Non-pigmented ciliary epithelial cell (primary cell): ENCODE data around the gene CSDE1.
"Not testable (repeated sequence)": the region's sequence is repeated elsewhere in the genome, so short reads cannot be mapped to it uniquely, and the experiment has no call there.

Source experiments
- DNase-seq: peaks from one replicate; pipeline ENCODE4 v3.0.0-alpha.2; 2010; ENCODE audit warnings: low read depth

The CSDE1 gene

DNA sequence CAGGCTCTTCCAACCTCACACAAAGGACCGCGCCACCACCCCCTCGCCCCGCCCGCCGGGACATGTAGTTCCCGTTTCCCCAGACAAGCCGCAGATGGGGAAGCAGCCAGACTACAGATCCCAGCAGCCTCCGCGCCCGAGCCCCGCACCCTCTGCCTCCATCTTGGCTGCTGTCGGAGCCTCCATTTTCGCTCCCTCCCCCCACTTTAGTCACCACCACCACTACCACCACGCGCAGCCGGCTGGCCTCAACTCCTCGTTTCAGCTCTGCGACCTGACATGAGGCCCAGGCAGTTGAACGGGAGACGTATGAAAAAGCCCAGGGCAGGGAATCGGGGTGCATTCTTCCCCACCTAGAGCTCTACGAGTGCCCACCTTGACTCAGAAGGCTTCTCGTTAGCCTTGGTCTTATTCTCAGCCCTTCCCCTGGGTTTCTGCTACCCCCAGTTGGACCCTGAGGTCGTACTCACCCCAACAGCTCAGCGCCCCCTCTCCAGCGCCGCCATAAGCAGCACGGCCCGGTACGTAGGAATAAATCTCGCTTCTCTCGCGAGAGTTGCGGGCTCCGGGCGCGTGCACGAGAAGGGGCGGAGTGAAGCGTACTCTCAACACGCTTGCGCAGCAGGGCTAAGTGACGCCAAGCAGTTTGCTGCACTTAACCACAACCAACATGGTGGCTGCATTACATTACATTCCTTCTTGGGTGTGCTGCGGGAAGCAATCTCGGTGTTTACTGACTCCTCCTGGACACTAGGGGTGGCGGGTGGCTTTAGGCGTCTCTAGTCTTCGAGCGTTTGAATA is at the start of gene CSDE1:
Gene CSDE1 (minus strand): TSS at position 530 of the 801 bp plus-strand sequence. CDS start 18,094 bp downstream, outside the sequence.
- peak; percentile 96 for DNase-seq

DNA sequence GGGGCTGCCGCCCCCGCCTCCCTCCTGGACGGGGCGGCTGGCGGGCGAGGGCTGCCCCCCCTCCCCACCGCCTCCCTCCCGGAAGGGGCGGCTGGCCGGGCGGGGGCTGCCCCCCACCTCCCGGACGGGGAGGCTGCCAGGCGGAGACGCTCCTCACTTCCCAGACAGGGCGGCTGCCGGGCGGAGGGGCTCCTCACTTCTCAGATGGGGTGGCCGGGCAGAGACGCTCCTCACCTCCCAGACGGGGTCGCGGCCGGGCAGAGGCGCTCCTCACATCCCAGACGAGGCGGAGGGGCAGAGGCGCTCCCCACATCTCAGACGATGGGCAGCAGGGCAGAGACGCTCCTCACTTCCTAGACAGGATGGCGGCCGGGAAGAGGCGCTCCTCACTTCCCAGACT is 46.7 kb upstream of the CSDE1 start:
- DNase-seq, result not testable (repeated sequence)

- DNase-seq, result no peak
Observed at GRCh38 chr1:114803001-114803400, 45.2 kb upstream of the CSDE1 start.

- DNase-seq, result no peak
Observed at GRCh38 chr1:114794038-114794437, 36.3 kb upstream of the CSDE1 start.

DNA sequence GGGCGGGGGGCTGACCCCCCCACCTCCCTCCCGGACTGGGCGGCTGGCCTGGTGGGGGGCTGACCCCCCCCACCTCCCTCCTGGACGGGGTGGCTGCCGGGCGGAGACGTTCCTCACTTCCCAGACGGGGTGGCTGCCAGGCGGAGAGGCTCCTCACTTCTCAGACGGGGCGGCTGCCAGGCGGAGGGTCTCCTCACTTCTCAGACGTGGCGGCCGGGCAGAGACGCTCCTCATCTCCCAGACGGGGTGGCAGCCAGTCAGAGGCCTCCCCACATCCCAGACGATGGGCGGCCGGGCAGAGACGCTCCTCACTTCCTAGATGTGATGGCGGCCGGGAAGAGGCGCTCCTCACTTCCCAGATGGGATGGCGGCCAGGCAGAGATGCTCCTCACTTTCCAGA is 32.8 kb upstream of the CSDE1 start:
- not testable (repeated sequence) for DNase-seq

DNA sequence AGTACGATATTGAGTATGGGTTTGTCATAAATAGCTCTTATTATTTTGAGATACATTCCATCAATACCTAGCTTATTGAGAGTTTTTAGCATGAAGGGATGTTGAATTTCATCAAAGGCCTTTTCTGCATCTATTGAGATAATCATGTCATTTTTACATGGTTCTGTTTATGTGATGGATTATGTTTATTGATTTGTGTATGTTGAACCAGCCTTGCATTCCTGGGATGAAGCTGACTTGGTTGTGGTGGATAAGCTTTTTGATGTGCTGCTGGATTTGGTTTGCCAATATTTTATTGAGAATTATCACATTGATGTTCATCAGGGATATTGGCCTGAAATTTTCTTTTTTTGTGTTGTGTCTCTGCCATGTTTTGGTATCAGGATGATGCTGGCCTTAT is 28.7 kb upstream of the CSDE1 start:
- not testable (repeated sequence) for DNase-seq

- no peak for DNase-seq
Observed at GRCh38 chr1:114782476-114782875, 24.7 kb upstream of the CSDE1 start.

DNA sequence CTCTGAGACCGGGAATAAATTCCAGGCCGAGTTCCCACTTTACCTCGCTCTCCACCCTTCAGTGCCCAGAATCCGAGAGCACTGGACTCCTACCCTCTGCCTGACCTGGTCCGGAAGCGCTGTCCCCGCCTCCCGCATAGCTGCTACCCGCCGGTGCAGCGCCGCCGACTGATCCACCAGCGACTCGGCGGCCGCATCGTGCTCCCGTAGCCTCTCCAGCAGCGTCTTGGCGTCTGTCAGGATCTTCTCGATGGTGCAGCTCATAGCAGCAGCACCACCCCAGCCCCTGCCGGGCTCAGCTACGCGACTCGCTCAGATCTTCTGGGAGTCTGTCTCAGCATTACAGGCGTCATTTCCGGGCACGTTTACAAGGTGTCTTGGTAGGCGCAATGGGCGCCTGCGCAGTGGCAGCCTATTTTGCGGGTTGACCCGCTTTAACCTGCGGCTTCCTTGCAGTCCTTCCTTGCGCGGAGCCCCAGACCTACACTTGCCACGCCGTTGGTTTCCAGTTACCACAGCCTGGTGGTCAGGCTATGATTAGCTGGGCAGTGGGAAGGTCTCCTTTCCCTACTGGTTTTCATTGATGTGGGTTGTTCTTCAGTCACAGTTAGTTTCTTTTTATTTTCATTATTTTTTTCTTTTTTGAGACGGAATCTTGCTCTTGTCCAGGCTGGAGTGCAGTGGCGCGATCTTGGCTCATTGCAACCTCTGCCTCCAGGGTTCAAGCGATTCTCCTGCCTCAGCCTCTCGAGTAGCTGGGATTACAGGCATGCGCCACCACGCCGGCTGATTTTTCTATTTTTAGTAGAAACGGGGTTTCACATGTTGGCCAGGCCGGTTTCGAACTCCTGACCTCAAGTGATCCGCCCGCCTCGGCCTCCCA is 22.8 kb upstream of the CSDE1 start, which contains the start of gene SIKE1:
Gene SIKE1 (minus strand): TSS at position 342 of the 883 bp plus-strand sequence. CDS start 78 bp downstream, at position 264.
- peak; percentile 83 for DNase-seq

DNA sequence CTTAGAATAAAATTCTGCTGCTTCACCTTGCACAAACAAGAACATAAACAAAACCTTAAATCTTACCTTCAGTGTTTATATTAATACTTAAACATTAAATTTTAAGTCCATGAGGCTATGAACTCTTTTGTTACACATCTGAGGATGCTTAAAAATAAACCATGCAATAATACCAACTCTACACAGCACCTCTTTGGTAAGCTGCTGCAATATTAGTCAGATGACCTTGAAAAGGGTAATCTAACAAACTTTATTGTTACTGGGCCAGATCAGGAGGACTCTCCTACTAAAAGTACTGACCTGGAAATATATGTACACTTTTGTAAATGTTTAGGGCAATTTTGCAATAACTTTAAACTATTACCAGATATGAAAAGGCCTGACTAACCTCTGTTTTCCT is 21.9 kb upstream of the CSDE1 start:
- DNase-seq, result no peak

DNA sequence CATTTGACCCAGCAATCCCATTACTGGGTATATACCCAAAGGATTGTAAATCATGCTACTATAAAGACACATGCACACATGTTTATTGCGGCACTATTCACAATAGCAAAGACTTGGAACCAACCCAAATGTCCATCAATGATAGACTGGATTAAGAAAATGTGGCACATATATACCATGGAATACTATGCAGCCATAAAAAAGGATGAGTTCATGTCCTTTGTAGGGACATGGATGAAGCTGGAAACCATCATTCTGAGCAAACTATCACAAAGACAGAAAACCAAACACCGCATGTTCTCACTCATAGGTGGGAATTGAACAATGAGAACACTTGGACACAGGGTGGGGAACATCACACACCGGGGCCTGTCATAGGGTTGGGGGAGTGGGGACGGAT is 18.9 kb upstream of the CSDE1 start:
- DNase-seq, result not testable (repeated sequence)

- no peak for DNase-seq
Observed at GRCh38 chr1:114771992-114772391, 14.2 kb upstream of the CSDE1 start.

GRCh38 chr1:114770989-114771388 is 13.2 kb upstream of the CSDE1 start:
- no peak for DNase-seq

GRCh38 chr1:114764689-114765088 is 6.9 kb upstream of the CSDE1 start:
- no peak for DNase-seq

DNA sequence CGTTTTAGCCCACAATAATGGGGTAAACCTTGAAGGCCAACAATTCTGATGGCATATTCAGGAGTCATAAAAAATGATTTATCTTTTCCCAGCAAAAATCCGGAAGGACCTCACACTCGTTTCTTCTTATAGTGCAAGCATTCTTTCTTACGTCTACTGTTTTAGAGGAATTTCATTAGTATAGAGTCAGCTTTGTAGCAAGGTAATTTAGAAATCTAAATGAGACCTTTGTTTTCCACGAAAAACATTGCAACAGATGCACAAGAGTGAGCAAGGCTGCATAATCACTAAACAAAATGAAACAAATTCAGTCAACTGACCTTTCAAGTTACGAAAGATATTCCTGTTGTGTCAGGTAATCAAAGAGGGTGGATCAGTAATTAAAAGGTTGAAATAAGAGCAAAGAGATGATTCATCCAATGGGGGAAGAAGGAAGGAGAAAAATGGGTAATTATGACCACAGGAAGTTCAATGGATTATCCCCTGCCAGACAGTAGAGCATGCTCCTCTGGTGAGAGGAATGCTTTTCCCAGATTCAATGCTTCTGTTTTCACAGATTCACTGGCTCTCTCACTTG is 560 bp upstream of the CSDE1 start:
- DNase-seq, result no peak

GRCh38 chr1:114756949-114757454 is 782 bp downstream of the CSDE1 start:
- DNase-seq, result no peak

DNA sequence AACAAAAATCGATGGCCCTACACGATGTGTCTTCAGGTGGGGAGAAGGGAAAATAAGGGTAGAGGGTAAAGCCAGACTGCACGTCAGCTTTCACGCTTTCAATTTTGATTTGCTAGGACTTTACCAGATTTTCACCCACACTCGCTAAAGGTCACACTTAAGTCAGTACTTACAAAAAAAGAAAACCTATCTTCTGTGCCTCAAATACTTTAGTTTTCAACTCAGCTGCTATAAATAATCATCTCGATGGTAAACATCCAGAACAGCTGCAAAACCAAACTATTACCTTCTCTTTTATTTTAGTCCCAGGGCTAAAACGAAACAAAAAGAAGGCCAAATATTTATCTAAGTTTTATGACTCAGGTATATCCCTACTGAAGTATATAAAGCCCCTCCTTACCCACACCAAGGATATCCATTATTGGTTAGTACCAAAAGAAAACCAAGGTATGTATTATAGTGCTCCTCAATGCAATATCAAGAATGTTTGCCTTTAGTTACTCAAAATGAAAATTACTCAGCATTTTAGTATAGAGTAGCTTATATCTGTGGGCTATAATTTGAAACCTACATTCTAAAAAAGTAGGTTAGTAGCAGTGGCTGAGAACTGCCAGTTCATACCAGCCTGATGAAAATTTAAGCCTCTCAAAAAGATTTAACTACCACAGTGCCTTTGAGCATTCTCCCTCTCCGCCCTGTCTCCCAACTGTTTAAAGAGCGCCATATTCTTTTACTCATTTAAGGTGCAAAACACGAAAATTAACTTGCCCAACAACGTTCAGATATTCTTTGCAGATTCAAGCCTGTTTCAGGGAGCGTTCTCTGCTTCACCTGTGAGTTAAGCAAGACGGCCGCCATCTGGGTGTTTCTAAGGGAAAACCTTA is 1.5 kb downstream of the CSDE1 start:
- no peak for DNase-seq

DNA sequence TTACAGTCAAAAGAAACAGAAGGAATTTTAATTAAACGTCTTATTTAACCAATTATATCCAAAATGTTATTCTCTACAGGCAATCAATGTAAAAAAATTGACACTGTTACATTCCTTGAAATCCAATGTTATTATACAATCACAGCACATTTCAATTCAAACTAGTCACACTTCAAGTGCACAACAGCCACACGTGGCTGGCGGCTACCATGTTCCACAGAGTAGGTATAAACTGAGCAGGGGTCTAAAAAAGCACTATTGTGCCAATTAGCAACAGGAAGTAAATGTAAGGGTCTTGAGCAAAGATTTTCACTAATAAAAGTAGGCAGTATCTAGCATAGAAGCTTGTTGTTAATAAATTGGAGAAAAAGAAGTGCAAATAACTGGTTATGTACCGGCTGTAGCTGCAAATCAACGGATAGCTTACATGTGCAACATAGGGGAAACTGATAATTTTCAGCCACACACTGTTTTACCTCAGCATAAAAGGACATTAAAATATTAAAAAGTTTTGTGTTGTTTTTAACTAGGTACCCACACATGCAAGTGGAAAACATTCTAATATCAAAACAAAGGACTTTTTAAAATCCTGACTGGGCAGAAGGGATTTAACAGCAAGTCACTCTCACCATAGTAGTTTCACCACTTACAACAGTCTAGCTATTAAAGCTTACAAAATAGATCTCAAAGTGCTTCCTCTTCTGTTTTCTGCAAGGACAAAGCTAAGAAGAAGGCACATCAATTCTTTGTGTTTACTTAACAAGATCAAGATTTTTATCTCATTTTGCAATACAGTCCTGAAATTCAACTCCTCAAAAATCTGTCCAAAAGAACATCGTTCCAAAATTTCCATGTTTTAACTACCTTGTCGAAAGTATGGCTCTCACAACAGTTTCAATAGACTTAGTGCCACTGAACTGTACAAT is 2.5 kb downstream of the CSDE1 start:
- no peak for DNase-seq

DNA sequence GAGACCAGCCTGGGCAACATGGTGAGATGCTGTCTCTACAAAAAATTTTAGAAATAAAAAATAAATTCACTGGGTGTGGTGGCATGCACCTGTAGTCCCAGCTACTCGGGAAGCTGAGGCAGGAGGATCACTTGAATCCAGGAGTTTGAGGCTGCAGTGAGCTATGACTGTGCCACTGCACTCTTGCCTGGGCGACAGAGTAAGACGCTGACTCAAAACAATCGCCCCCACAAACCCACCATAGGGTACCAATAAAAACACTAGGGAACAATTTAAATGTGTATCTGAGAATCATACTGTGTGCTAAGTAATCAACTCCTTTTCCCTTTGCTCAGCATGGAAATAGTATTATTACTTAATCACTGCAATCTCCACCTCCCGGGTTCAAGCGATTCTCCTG is 4.1 kb downstream of the CSDE1 start:
- not testable (repeated sequence) for DNase-seq

DNA sequence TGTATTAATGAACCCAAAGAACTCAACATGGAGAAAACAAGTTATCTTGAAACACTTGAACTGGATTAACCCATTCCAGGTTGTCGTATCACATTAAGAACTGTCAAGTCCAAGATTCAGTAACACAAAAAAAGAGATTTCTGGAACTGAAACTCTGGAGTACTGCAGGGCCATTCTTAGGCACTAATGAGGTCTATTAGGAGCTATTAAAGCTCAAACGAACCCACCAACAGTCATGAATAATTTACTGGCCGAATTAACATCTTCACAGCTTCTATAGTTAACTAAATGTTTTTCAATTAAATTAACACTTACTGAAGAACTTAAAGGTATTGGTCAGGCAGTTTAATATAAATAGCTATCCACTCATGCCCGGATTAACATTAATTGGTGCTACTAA is 4.6 kb downstream of the CSDE1 start:
- no peak for DNase-seq

GRCh38 chr1:114750780-114751179 is 7.0 kb downstream of the CSDE1 start:
- no peak for DNase-seq
